Thyroid gland (tissue), 4 donors: Measurements from ENCODE around the gene RANBP9.

ENCODE experiments used
- POLR2A ChIP-seq, 2 donors: fragments of 450-650 bp; IDR thresholded peaks; one replicate each; pipeline ENCODE4 v1.6.1; 2017; ENCODE audit warnings: antibody characterized with exemption in 2 of 2, mild to moderate bottlenecking in 2 of 2, moderate library complexity in 1 of 2
- TF ChIP-seq, protein P1 (sequence below), 6 experiments: fragments of 200-600 bp in 3 of 6; fragments of 450-650 bp in 3 of 6; sonication (generic) in 3 of 6; IDR thresholded peaks; one replicate each; pipeline ENCODE4 v1.5.1; 2016 to 2019; ENCODE audit warnings: antibody characterized with exemption in 6 of 6, mild to moderate bottlenecking in 2 of 6, inconsistent platforms in 1 of 6, moderate library complexity in 1 of 6

DNA sequence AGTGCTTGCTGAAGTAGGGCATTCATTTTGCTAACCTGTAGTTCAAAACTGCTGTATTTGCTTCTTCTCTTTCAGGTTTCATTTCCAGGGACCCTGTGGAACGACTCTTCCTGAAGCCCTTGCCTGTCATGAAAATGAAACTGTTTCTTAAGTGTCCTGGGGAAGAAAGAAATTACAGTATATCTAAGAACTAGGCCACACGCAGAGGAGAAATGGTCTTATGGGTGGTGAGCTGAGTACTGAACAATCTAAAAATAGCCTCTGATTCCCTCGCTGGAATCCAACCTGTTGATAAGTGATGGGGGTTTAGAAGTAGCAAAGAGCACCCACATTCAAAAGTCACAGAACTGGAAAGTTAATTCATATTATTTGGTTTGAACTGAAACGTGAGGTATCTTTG is 99.9 kb downstream of the RANBP9 start:
- TF ChIP-seq, protein P1, sequence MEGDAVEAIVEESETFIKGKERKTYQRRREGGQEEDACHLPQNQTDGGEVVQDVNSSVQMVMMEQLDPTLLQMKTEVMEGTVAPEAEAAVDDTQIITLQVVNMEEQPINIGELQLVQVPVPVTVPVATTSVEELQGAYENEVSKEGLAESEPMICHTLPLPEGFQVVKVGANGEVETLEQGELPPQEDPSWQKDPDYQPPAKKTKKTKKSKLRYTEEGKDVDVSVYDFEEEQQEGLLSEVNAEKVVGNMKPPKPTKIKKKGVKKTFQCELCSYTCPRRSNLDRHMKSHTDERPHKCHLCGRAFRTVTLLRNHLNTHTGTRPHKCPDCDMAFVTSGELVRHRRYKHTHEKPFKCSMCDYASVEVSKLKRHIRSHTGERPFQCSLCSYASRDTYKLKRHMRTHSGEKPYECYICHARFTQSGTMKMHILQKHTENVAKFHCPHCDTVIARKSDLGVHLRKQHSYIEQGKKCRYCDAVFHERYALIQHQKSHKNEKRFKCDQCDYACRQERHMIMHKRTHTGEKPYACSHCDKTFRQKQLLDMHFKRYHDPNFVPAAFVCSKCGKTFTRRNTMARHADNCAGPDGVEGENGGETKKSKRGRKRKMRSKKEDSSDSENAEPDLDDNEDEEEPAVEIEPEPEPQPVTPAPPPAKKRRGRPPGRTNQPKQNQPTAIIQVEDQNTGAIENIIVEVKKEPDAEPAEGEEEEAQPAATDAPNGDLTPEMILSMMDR (IDR thresholded peaks at IDR 0.05) = no peak
- TF ChIP-seq POLR2A (IDR thresholded peaks at IDR 0.05) = no peak
